Astrocyte (in vitro differentiated cells and primary cell): ENCODE results near the gene ABCC4. TPM values are rescaled to one million over a fixed set of nuclear protein-coding genes. Genes with fewer than 3 reads are reported as not detected.

Experiments
- DNase-seq: peaks from one replicate; pipeline ENCODE4 v3.0.0-alpha.2; 2010; ENCODE audit warnings: low read depth
- FAIRE-seq: peaks from 2 replicates; lab custom pipeline; 2011; peaks lifted over from hg19 to GRCh38; lab: Jason Lieb, UNC
- H2AFZ ChIP-seq: 2 replicates; pipeline ENCODE4 v1.6.0; 2012; ENCODE audit warnings: low read depth, low read length, inconsistent platforms
- H3K27ac ChIP-seq: 2 replicates; pipeline ENCODE4 v1.5.1; 2011; ENCODE audit warnings: low read depth, low read length, inconsistent platforms
- H3K27me3 ChIP-seq: 2 replicates; pipeline ENCODE4 v1.6.0; 2011; ENCODE audit warnings: low read length, inconsistent platforms; ENCODE audit not compliant: insufficient read depth
- H3K36me3 ChIP-seq: 2 replicates; pipeline ENCODE4 v1.5.1; 2011; ENCODE audit warnings: low read length, inconsistent platforms; ENCODE audit not compliant: insufficient read depth
- H3K4me1 ChIP-seq: 2 replicates; pipeline ENCODE4 v1.5.1; 2011; ENCODE audit warnings: low read length, inconsistent platforms; ENCODE audit not compliant: insufficient read depth
- H3K4me2 ChIP-seq: 2 replicates; pipeline ENCODE4 v1.6.0; 2012; ENCODE audit warnings: low read length, inconsistent platforms
- H3K4me3 ChIP-seq: 2 replicates; pipeline ENCODE4 v1.5.1; 2011; ENCODE audit warnings: low read depth, mild to moderate bottlenecking, low read length, inconsistent platforms; ENCODE audit not compliant: insufficient read depth
- H3K79me2 ChIP-seq: 2 replicates; pipeline ENCODE4 v1.6.0; 2012; ENCODE audit warnings: mild to moderate bottlenecking, low read length, inconsistent platforms; ENCODE audit not compliant: insufficient read depth
- H3K9ac ChIP-seq: 2 replicates; pipeline ENCODE4 v1.6.0; 2012; ENCODE audit warnings: mild to moderate bottlenecking, low read length, inconsistent platforms
- H3K9me3 ChIP-seq: 2 replicates; pipeline ENCODE4 v1.5.1; 2012; ENCODE audit warnings: low read depth, mild to moderate bottlenecking, low read length, inconsistent platforms; ENCODE audit not compliant: insufficient read depth
- H4K20me1 ChIP-seq: 2 replicates; pipeline ENCODE4 v1.6.0; 2012; ENCODE audit warnings: low read length, inconsistent platforms; ENCODE audit not compliant: insufficient read depth
- H3K27ac Mint-ChIP-seq: one replicate; pipeline ENCODE4 v1.8.0; 2021; ENCODE audit warnings: mild to moderate bottlenecking, mixed read lengths; ENCODE audit not compliant: unreplicated experiment
- H3K27me3 Mint-ChIP-seq: one replicate; pipeline ENCODE4 v1.8.0; 2021; ENCODE audit warnings: low read depth, mixed read lengths; ENCODE audit not compliant: unreplicated experiment
- H3K36me3 Mint-ChIP-seq: one replicate; pipeline ENCODE4 v1.8.0; 2021; ENCODE audit warnings: low read depth, mixed read lengths; ENCODE audit not compliant: unreplicated experiment
- H3K4me1 Mint-ChIP-seq: one replicate; pipeline ENCODE4 v1.8.0; 2021; ENCODE audit warnings: low read depth, mixed read lengths; ENCODE audit not compliant: unreplicated experiment
- H3K4me3 Mint-ChIP-seq: one replicate; pipeline ENCODE4 v1.8.0; 2021; ENCODE audit warnings: mild to moderate bottlenecking, moderate library complexity, mixed read lengths; ENCODE audit not compliant: unreplicated experiment
- H3K9me3 Mint-ChIP-seq: one replicate; pipeline ENCODE4 v1.8.0; 2021; ENCODE audit warnings: mild to moderate bottlenecking, mixed read lengths; ENCODE audit not compliant: unreplicated experiment
- CTCF ChIP-seq: IDR thresholded peaks from 2 replicates; pipeline ENCODE4 v1.5.1; 2011; ENCODE audit warnings: low read depth, mild to moderate bottlenecking, inconsistent platforms, low read length, moderate library complexity; ENCODE audit not compliant: insufficient read depth
- EZH2 ChIP-seq: IDR thresholded peaks from 2 replicates; pipeline ENCODE4 v1.6.1; 2012; ENCODE audit warnings: mild to moderate bottlenecking, low read length, inconsistent platforms; ENCODE audit not compliant: insufficient read depth
- total RNA-seq: library from RNA; stranded (reverse); gene quantifications from 2 replicates; pipeline ENCODE4 v1.2.1, GENCODE V29; 2021

Gene ABCC4
- total RNA-seq, 1 donor from 2014 or later, result 15.6 TPM

- Mint-ChIP-seq H3K4me3 (no peak overlapping the region), H3K36me3 (peaks cover 6% of the 10 kb centered on the region), H3K4me1 (peaks cover 27% of the 10 kb centered on the region), H3K27ac (peak overlapping the region; percentile 63), H3K27me3 (no peaks in the 10 kb centered on the region), H3K9me3 (no peaks in the 10 kb centered on the region)
- Histone ChIP-seq H3K9me3 (no peaks in the 10 kb centered on the region), H3K27me3 (no peaks in the 10 kb centered on the region), H3K36me3 (no peaks in the 10 kb centered on the region), H3K4me3 (no peak overlapping the region), H3K79me2 (no peaks in the 10 kb centered on the region), H4K20me1 (peaks cover 10% of the 10 kb centered on the region), H3K27ac (no peak overlapping the region), H3K4me1 (peaks cover 18% of the 10 kb centered on the region), H3K4me2 (no peak overlapping the region), H3K9ac (no peak overlapping the region), H2AFZ (no peak overlapping the region)
- no peak for DNase-seq
- TF ChIP-seq EZH2, result no peak
- TF ChIP-seq CTCF, result no peak
- no peak for FAIRE-seq
Observed at GRCh38 chr13:95250961-95251360, 50.3 kb downstream of the ABCC4 start.

GRCh38 chr13:95248953-95249352, 52.3 kb downstream of the ABCC4 start:
- Histone ChIP-seq H2AFZ (no peak overlapping the region), H3K4me3 (no peak overlapping the region), H3K4me1 (peaks cover 1% of the 10 kb centered on the region), H3K4me2 (no peak overlapping the region), H3K79me2 (no peaks in the 10 kb centered on the region), H3K27me3 (no peaks in the 10 kb centered on the region), H3K9ac (no peak overlapping the region), H3K9me3 (no peaks in the 10 kb centered on the region), H4K20me1 (peaks cover 5% of the 10 kb centered on the region), H3K36me3 (no peaks in the 10 kb centered on the region), H3K27ac (no peak overlapping the region)
- no peaks in the 10 kb centered on the region for H3K27me3 Mint-ChIP-seq
- peaks cover 12% of the 10 kb centered on the region for H3K36me3 Mint-ChIP-seq
- H3K9me3 Mint-ChIP-seq, result no peaks in the 10 kb centered on the region
- FAIRE-seq (no peak), DNase-seq (no peak)
- no peak overlapping the region for H3K4me3 Mint-ChIP-seq
- no peak for TF ChIP-seq CTCF
- TF ChIP-seq EZH2, result no peak
- H3K4me1 Mint-ChIP-seq, result peaks cover 12% of the 10 kb centered on the region
- H3K27ac Mint-ChIP-seq, result no peak overlapping the region

GRCh38 chr13:95247852-95248251, 53.4 kb downstream of the ABCC4 start:
- H2AFZ ChIP-seq, result no peak overlapping the region
- Mint-ChIP-seq H3K27ac (no peak overlapping the region), H3K36me3 (peaks cover 12% of the 10 kb centered on the region), H3K4me1 (peaks cover 9% of the 10 kb centered on the region), H3K9me3 (no peaks in the 10 kb centered on the region), H3K4me3 (no peak overlapping the region), H3K27me3 (no peaks in the 10 kb centered on the region)
- no peaks in the 10 kb centered on the region for H3K9me3 ChIP-seq
- H3K27me3 ChIP-seq, result no peaks in the 10 kb centered on the region
- peaks cover 5% of the 10 kb centered on the region for H4K20me1 ChIP-seq
- no peaks in the 10 kb centered on the region for H3K4me1 ChIP-seq
- no peak for FAIRE-seq
- H3K27ac ChIP-seq, result no peak overlapping the region
- no peaks in the 10 kb centered on the region for H3K79me2 ChIP-seq
- no peak overlapping the region for H3K4me3 ChIP-seq
- no peak overlapping the region for H3K4me2 ChIP-seq
- no peak for DNase-seq
- TF ChIP-seq EZH2, result no peak
- no peak for TF ChIP-seq CTCF
- no peak overlapping the region for H3K9ac ChIP-seq
- H3K36me3 ChIP-seq, result no peaks in the 10 kb centered on the region
